CD4-positive, alpha-beta T cell treated with Interleukin-17A for 1 hour (primary cell): ENCODE results near the gene CLASP2.
"Not testable (repeated sequence)": the region's sequence is repeated elsewhere in the genome, so short reads cannot be mapped to it uniquely, and the experiment has no call there.

Experiments
- DNase-seq: peaks from one replicate; pipeline ENCODE4 v3.0.0-alpha.2; 2020

CLASP2 gene

GRCh38 chr3:33717866-33718594, at the start of gene CLASP2:
CLASP2 (minus strand) TSS chr3:33718254; CDS start chr3:33718002, 252 bp downstream.
- DNase-seq = peak; percentile 86

- no peak for DNase-seq
Observed at GRCh38 chr3:33758864-33759263, 40.8 kb upstream of the CLASP2 start.

GRCh38 chr3:33758281-33758680, 40.2 kb upstream of the CLASP2 start:
- DNase-seq = no peak

GRCh38 chr3:33754391-33754790, 36.3 kb upstream of the CLASP2 start:
- DNase-seq = not testable (repeated sequence)

GRCh38 chr3:33751336-33751735, 33.3 kb upstream of the CLASP2 start:
- no peak for DNase-seq

GRCh38 chr3:33750211-33750548, 32.1 kb upstream of the CLASP2 start:
- DNase-seq = no peak

GRCh38 chr3:33749546-33750210, 31.6 kb upstream of the CLASP2 start:
- no peak for DNase-seq

- DNase-seq = no peak
Observed at GRCh38 chr3:33746416-33747116, 28.5 kb upstream of the CLASP2 start.

- DNase-seq = no peak
Observed at GRCh38 chr3:33737146-33737545, 19.1 kb upstream of the CLASP2 start.

- DNase-seq = no peak
Observed at GRCh38 chr3:33732394-33732793, 14.3 kb upstream of the CLASP2 start.

- DNase-seq = no peak
Observed at GRCh38 chr3:33729993-33730392, 11.9 kb upstream of the CLASP2 start.

- DNase-seq = no peak
Observed at GRCh38 chr3:33724256-33724655, 6.2 kb upstream of the CLASP2 start.

- no peak for DNase-seq
Observed at GRCh38 chr3:33722626-33723370, 4.7 kb upstream of the CLASP2 start.

- DNase-seq = no peak
Observed at GRCh38 chr3:33722191-33722590, 4.1 kb upstream of the CLASP2 start.

- DNase-seq = no peak
Observed at GRCh38 chr3:33718595-33718907, 497 bp upstream of the CLASP2 start.

- no peak for DNase-seq
Observed at GRCh38 chr3:33717616-33717865, 513 bp downstream of the CLASP2 start.

- DNase-seq = no peak
Observed at GRCh38 chr3:33716227-33716626, 1.8 kb downstream of the CLASP2 start.

- no peak for DNase-seq
Observed at GRCh38 chr3:33711100-33711499, 7.0 kb downstream of the CLASP2 start.

GRCh38 chr3:33706056-33706455, 12.0 kb downstream of the CLASP2 start:
- DNase-seq = no peak

GRCh38 chr3:33704891-33705290, 13.2 kb downstream of the CLASP2 start:
- no peak for DNase-seq

- DNase-seq = no peak
Observed at GRCh38 chr3:33699275-33699674, 18.8 kb downstream of the CLASP2 start.

- DNase-seq = no peak
Observed at GRCh38 chr3:33694944-33695343, 23.1 kb downstream of the CLASP2 start.

- DNase-seq = no peak
Observed at GRCh38 chr3:33690341-33690740, 27.7 kb downstream of the CLASP2 start.
